Endothelial cell of umbilical vein (primary cell): ENCODE data around the gene KIF22.

Experiments used
- EZH2 ChIP-seq: IDR thresholded peaks from 2 replicates; pipeline ENCODE4 v1.6.1; 2012; ENCODE audit warnings: borderline replicate concordance, low read depth, mild to moderate bottlenecking, moderate library complexity, low read length, inconsistent platforms; ENCODE audit not compliant: severe bottlenecking
- MYC ChIP-seq: IDR thresholded peaks from one replicate; pipeline ENCODE4 v1.6.1; 2011; ENCODE audit warnings: mild to moderate bottlenecking, low read depth, low read length
- POLR2A ChIP-seq: IDR thresholded peaks from 2 replicates; pipeline ENCODE4 v1.6.1; 2012; ENCODE audit warnings: low read depth, mild to moderate bottlenecking, control low read depth, low read length
- POLR2AphosphoS5 ChIP-seq: IDR thresholded peaks from 2 replicates; pipeline ENCODE4 v1.6.1; 2012; ENCODE audit warnings: low read depth, mild to moderate bottlenecking, control low read depth, low read length, moderate library complexity; ENCODE audit not compliant: insufficient read depth
- TF ChIP-seq, protein P1 (sequence below), 2 donors: IDR thresholded peaks; 1 replicate in 1 of 2; 2 replicates in 1 of 2; pipeline ENCODE4 v1.5.1; 2011; ENCODE audit warnings: low read length in 2 of 2, mild to moderate bottlenecking in 2 of 2, moderate library complexity in 2 of 2, control low read depth in 1 of 2, inconsistent platforms in 1 of 2, low read depth in 1 of 2; ENCODE audit not compliant: insufficient read depth in 1 of 2; ENCODE audit errors: extremely low read depth in 1 of 2
- TF ChIP-seq, protein P2 (sequence below): IDR thresholded peaks from 2 replicates; pipeline ENCODE4 v1.6.1; 2011; ENCODE audit not compliant: insufficient read depth, insufficient read length

DNA sequence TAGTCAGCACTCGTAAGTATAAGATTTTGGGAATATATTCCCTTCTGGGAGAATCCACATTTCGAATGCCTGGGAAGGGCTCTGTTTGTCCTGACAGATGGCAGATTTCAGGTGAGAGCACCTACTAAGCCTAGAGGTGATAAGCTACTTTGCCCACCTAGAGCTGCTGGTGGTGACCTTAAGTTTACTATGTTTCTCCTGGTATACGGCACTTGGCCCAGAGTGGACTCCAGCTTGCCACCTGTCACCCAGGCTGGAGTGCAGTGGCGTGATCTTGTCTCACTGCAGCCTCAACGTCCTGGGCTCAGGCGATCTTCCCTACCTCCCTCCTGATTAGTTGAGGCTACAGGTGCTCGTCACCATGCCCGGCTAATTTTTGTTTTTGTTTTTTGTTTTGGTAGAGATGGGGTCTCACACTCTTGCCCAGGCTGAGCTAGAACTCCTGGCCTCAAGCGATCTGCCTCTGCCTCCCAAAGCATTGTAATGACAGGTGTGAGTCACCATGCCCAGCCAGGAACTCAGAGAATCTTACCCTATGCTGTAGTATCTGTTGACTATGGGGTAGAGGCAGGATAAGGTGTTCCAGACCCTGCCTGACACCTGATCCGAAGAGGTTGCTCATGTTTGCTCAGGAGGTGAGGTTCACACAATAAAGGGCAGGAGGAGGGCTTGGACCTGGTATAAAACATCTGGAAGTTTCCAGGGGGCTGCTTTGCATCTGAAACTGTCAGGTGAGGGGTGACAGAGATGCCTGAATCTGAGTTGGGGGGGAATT, 12.8 kb upstream of the KIF22 start, which contains the start of gene ZG16:
- TF ChIP-seq, protein P1, sequence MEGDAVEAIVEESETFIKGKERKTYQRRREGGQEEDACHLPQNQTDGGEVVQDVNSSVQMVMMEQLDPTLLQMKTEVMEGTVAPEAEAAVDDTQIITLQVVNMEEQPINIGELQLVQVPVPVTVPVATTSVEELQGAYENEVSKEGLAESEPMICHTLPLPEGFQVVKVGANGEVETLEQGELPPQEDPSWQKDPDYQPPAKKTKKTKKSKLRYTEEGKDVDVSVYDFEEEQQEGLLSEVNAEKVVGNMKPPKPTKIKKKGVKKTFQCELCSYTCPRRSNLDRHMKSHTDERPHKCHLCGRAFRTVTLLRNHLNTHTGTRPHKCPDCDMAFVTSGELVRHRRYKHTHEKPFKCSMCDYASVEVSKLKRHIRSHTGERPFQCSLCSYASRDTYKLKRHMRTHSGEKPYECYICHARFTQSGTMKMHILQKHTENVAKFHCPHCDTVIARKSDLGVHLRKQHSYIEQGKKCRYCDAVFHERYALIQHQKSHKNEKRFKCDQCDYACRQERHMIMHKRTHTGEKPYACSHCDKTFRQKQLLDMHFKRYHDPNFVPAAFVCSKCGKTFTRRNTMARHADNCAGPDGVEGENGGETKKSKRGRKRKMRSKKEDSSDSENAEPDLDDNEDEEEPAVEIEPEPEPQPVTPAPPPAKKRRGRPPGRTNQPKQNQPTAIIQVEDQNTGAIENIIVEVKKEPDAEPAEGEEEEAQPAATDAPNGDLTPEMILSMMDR (IDR thresholded peaks at IDR 0.05; ENCODE audit: extremely low read depth in 1 of 2, insufficient read depth in 1 of 2, low read depth in 1 of 2, low read length in 2 of 2): no peak
- no peak for TF ChIP-seq POLR2A
- TF ChIP-seq, protein P2, sequence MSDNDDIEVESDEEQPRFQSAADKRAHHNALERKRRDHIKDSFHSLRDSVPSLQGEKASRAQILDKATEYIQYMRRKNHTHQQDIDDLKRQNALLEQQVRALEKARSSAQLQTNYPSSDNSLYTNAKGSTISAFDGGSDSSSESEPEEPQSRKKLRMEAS: no peak
- no peak for TF ChIP-seq MYC
- no peak for TF ChIP-seq POLR2AphosphoS5
- TF ChIP-seq EZH2: no peak
